HG03045 (cell line): ENCODE results near the gene SPATA45.

Source experiments
- ATAC-seq: cut with Tn5 transposase; IDR thresholded peaks from one replicate; pipeline ENCODE4 v1.9.1; 2021; ENCODE audit warnings: mild to moderate bottlenecking, moderate library complexity; ENCODE audit not compliant: unreplicated experiment

Gene SPATA45

DNA sequence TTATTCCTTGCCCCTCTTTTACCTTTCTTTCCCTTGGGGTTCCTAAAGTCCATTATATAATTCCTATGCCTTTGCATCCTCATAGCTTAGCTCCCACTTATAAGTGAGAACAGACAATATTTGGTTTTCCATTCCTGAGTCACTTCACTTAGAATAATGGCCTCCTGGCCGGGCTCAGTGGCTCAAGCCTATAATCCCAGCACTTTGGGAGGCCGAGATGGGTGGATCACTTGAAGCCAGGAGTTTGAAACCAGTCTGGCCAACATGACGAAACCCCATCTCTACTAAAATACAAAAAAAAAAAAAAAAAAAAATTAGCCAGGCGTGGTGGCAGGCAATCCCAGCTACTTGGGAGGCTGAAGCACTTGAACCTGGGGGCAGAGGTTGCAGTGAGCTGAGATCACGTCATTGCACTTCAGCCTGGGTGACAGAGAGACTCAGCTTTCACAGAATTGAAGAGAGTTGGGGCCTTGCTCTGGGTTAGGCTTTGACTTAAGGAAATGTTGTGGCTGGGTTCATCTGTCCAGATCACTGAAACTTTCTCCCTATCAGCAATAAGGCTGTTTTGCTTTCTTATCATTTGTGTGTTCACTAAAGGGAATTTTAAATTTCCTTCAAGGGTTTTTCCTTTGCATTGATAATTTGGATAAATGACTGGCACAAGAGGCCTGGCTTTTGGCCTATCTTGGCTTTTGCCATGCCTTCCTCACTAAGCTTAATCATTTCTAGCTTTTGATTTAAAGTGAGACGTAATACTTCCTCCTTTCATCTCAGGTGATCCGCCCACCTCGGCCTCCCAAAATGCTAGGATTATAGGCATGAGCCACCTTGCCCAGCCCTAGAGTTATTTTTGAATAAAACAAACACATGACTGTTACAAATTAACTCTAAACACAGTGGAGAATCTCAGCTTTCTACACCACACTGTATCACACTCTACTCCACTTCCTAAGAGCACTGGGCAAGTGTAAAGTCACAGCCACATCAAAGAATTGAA lies 13.9 kb downstream of the SPATA45 start:
- peak; percentile 44 for ATAC-seq

DNA sequence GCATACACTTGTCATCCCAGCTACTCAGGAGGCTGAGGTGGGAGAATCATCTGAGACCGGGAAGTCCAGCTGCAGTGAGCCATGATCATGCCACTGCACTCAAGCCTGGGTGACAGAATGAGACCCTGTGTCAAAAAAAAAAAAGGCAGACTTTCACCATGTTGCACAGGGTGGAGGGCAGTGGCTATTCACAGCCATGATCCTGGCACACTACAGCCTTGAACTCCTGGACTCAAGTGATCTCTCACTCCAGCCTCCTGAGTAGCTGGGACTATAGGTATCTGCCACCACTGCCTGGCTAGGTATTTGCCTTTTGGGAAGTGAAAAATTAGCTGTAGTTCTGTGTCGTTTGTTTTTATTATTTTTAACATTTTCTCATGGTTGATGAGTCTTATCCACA lies 19.1 kb downstream of the SPATA45 start:
- no peak for ATAC-seq

GRCh38 chr1:212827831-212828278 lies 19.6 kb downstream of the SPATA45 start:
- ATAC-seq, result no peak

DNA sequence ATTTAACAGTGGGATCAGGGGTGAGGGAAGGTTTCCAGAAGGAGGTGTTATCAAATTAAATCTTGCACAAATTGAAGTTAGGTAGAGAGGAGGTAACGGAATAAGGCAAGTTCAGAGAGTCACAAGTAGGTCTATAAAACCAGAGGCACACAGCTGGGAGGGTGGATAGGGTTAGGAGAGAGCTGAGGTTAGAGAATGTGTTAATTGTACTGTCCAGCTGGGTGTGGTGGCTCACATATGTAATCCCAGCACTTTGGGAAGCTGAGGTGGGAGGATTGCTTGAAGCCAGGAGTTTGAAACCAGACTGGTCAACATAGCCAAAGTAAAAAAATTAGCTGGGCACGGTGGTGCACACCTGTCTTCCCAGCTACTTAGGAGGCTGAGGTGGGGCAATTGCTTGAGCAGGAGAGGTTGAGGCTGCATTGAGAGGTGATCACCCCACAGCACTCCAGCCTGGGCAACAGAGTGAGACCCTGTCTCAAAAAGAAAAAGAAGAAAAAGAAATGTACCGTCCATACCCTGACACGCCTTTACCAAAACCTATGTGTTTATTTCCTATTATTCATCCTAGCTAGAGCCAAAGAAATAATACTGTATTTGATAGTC lies 20.2 kb downstream of the SPATA45 start:
- no peak for ATAC-seq

DNA sequence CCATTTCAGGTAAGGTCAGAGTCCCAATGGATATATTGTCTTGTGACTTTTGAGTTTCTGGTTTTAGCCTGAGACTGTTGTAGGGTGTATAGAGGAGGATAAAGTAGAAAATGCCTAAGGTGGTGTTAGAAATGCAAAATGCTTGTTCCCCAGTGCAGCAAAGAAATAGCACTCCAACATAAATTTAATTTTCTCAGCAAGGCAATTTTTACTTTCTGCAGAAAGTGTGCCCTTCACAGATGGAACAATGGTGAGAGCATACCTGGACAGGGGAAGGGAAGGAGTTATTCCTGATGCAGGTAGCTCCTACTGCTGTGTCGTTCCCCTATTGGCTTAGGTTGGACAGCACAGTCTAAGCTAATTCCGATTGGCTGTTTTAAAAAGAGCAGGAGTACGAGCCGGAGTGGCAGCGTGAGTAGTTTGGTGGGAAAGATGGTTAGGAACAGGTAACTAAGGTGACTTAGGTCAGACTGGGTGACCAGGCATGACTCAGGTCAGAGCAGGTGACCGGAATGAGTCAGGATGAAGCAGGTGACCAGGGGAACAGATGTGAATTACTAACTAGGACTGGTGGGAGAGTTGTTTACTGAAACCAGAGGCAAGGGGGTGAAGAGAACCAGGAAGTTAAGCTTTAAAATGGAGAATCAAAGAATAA lies 21.5 kb downstream of the SPATA45 start:
- no peak for ATAC-seq

DNA sequence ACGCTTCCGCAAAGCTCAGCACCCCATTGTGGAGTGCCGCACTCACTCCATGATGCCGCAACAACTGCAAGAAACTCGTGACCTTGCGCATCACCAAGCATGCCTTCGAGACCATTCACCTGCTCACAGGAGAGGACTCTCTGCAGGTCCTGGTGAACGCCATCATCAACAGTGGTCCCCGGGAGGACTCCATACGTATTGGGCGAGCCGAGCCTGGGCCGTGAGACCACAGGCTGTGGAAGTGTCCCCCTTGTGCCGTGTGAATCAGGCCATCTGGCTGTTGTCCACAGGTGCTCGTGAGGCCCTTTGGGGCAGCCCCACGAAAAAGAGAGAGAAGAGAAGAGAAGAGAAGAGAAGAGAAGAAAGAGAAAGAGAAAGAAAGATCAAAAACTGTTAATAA lies 23.2 kb downstream of the SPATA45 start:
- ATAC-seq, result no peak

DNA sequence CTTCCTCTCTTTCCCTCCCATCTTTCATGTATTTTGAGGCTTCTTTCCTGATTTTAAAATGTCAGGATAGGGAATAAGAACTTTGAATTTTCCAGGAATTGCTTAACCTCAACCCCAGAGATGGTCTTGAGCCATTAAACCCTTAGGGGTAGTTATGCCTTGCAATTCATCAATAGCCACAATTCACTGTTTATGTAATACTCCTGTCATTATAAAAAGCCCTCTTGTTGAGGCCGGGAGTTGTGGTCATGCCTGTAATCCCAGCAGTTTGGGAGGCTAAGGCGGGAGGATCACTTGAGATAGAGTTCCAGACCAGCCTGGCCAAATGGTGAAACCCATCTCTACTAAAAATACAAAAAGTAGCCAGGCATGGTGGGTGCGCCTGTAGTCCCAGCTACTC lies 24.5 kb downstream of the SPATA45 start:
- no peak for ATAC-seq

GRCh38 chr1:212820969-212821368 lies 26.5 kb downstream of the SPATA45 start:
- ATAC-seq, result no peak

- peak; percentile 50 for ATAC-seq
These were observed 27.7 kb downstream of the SPATA45 start for GRCh38 chr1:212819726-212820125.

DNA sequence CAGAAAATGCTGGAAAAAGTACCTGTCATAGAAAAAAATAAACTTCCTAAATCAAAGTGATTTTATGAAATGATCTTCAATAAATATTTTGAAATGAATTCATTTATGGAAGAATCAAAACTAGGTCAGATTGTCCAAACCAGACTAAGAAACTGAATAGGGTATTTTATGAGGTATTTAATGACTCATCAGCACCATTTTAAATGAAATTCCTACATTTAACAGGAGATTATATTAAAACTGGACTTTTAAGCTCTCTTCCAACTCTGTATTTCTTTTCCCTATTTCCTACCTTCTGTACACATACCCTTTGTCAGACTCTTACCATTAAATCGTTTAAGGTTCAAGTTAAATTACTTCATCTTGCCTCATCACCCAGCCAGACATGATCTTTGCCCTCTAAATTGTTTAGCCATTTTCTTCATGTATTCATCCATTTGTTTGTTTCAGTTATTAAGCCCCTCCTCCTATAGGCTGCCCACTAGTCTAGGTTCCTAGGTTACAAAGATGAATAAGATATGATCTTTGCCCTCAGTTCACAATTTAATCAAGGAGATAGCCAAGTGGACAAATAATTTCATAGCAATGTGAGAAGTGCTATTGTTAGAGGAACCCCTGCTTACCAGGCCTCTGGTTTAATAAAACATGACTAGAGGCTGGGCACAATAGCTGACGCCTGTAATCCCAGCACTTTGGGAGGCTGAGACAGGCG lies 30.7 kb downstream of the SPATA45 start:
- no peak for ATAC-seq

DNA sequence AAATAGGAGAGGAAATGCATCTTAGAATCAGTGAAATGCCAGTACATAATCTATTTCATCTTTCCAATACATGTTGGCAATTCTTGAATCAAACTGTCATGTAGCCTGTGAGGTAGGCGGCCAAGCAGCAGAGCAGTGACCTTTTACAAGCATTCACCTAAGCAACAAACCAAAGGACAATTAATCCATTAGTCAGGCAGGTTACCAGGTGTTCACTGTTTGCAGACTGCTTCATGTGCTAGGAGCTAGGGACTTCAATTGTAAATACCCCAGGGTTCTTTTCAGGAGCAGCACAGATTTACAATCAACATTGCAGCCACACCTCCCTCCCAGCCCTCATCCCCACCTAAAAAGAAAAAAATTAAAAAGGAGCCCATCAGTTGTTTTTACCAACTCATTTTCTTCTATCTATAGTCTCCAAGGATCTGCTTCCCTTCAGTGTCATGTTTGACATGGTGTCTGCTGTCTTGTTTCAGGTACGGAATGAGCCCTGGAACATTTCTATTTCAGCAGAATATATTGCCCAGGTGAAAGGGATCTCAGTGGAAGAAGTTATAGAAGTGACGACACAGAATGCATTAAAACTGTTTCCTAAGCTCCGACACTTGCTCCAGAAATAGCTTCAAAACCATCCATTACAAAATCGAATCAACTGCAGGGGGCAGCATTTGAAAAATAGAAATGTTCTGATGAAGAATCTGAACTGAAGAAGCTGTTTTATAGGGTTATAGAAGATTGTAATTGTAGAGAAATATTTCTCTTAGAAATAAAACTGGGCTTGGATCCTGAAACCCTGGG lies 32.7 kb downstream of the SPATA45 start:
- no peak for ATAC-seq

- ATAC-seq, result no peak
These were observed 41.7 kb downstream of the SPATA45 start for GRCh38 chr1:212805767-212806166.

DNA sequence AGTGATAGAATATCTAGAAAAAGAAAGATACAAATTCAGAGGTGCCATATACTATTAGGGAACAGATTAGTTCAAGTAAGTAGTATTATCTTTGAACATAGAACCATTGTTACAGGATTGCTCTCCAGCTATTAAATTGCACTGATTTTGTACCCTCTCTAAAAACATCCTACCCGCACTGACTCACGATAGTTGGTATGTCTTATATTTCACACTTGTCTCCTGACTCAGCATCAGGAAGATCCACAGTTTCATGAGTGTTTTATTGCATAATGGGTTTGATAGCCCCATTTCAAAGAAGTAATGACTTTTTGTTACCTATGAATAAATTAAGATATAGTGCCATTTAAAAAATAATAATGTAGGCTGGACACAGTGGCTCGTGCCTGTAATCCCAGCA lies 49.8 kb downstream of the SPATA45 start:
- no peak for ATAC-seq

DNA sequence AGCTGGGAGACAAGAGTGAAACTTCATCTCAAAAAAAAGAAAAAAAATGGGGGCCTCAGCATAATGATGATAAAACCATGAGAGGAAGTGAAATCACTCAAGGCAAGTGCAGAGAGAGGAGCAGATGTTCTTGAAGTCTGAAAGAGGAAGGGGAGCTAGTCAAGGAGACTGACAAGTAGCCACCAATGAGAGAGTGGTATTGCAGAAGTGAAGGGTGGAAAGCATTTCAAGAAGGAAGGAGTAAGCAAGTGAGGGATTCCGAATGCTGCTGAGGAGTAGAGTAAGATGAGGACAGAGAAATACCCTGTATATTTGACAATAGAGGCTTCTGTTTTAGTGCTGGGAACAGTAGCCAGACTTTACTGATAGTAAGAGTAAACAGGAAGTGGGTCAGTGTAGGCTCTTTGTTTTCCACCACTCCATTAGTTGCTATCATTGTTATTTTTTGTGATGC lies 52.9 kb downstream of the SPATA45 start:
- peak; percentile 69 for ATAC-seq

DNA sequence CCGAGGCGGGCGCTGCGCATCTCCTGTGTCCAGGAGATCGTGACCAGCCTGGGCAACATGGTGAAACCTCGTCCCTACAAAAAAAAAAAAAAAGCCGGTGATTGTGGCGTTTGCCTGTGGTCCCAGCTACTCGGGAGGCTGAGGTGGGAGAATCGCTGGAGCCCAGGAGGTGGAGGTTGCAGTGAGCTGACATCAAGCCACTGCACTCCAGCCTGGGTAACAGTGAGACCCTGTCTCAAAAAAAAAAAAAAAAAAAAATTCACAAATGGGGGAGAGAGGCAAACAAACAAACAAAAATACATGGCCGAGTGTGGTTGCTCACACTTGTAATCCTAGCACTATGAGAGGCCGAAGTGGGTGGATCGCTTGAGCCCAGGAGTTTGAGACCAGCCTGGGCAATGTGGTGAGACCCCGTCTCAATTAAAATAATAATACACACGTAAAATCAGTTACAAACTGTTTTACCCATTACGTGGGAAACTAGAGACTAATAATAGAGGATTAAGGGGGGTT lies 55.0 kb downstream of the SPATA45 start:
- ATAC-seq, result no peak

- peak; percentile 77 for ATAC-seq
These were observed 55.6 kb downstream of the SPATA45 start, which contains the start of the genes NSL1 and TATDN3 for GRCh38 chr1:212791676-212792395. NSL1 (minus strand) TSS chr1:212791777; CDS start chr1:212791763, 14 bp downstream. TATDN3 (plus strand) TSS chr1:212791894; CDS start chr1:212791922, 28 bp downstream.

GRCh38 chr1:212791261-212791675 lies 56.2 kb downstream of the SPATA45 start:
- peak; percentile 30 for ATAC-seq

DNA sequence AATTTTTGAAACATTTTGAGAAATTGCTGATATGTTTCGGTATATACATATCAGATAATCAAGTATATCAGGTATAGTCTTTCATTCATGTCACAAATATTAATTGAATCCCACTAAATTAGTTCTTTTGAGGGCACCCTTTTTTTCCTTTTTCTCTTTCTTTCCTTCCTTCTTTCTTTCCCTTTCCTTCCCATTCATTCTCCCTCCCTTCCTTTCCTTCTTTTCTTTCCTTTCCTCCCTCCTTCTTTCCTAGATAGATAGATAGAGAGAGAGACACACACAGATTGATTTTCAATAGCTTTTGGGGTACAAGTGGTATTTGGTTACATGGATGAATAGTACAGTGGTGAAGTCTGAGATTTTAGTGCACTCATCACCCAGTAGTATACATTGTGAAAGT lies 61.6 kb downstream of the SPATA45 start:
- no peak for ATAC-seq

DNA sequence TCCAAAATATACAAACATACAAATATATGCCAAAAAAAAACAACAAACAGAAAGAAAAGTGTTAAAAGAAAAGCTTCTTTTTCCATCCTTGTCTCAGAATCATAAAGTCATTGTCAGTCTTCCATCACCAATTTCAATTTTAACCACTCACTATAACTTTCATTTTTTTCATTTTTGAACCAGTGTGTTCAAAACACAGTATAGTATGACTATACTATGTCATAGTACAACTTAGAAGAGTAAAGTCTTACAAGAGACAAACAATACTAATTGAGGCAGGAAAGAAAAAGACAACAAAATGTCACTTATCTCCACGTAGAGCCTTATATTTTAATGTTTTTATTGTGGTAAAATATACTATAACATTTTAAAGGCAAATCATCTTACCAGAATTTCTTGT lies 63.5 kb downstream of the SPATA45 start:
- no peak for ATAC-seq
